ENCODE results near the gene MAL. TPM values are rescaled to one million over a fixed set of nuclear protein-coding genes. Genes with fewer than 3 reads are reported as not detected.

Gene MAL
- total RNA-seq, 1 experiment from 2014 or later: not detected

DNA sequence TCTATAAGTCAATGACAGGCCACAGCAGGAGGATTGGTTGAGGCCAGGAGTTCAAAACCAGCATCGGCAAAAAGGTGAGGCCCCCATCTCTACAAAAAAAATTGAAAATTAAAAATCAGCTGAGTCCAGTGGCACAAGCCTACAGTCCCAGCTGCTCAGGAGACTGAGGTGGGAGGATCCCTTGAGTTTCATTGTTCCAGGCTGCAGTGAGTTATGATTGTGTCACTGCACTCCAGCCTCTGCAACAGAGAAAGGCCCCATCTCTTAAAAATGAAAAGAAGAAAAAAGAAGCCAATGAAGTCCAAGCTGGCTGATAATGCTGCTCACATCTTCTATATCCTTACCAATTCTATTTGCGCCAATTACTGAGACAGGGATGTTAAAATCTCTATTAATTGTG lies 57.0 kb downstream of the MAL start:
- no peak for DNase-seq
- Mint-ChIP-seq H3K4me3 (ENCODE audit: unreplicated experiment) (no peak overlapping the region), H3K36me3 (ENCODE audit: insufficient read depth, unreplicated experiment) (peaks cover 35% of the 10 kb centered on the region), H3K4me1 (ENCODE audit: low read depth, unreplicated experiment) (no peaks in the 10 kb centered on the region), H3K27me3 (ENCODE audit: insufficient read depth, unreplicated experiment) (no peaks in the 10 kb centered on the region), H3K9me3 (ENCODE audit: unreplicated experiment) (peaks cover 9% of the 10 kb centered on the region), H3K27ac (ENCODE audit: unreplicated experiment) (no peak overlapping the region)
- H3K27me3 ChIP-seq (replicated peaks; ENCODE audit: control insufficient read depth, insufficient read depth, low read length): no peaks in the 10 kb centered on the region
- no peak overlapping the region for H3K4me3 ChIP-seq (ENCODE audit: low read depth, low read length)
- no peaks in the 10 kb centered on the region for H3K9me3 ChIP-seq
- H3K36me3 ChIP-seq (ENCODE audit: control insufficient read depth, insufficient read depth, low read length): peaks cover 3% of the 10 kb centered on the region
- ChIA-PET CTCF (no interaction called here), POLR2A (no interaction called here)
- no TSS peak for BruUV-seq (replicated peaks)
- H3K4me1 ChIP-seq: no peaks in the 10 kb centered on the region
- TF ChIP-seq, protein P1, sequence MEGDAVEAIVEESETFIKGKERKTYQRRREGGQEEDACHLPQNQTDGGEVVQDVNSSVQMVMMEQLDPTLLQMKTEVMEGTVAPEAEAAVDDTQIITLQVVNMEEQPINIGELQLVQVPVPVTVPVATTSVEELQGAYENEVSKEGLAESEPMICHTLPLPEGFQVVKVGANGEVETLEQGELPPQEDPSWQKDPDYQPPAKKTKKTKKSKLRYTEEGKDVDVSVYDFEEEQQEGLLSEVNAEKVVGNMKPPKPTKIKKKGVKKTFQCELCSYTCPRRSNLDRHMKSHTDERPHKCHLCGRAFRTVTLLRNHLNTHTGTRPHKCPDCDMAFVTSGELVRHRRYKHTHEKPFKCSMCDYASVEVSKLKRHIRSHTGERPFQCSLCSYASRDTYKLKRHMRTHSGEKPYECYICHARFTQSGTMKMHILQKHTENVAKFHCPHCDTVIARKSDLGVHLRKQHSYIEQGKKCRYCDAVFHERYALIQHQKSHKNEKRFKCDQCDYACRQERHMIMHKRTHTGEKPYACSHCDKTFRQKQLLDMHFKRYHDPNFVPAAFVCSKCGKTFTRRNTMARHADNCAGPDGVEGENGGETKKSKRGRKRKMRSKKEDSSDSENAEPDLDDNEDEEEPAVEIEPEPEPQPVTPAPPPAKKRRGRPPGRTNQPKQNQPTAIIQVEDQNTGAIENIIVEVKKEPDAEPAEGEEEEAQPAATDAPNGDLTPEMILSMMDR (IDR thresholded peaks at IDR 0.05; ENCODE audit: insufficient read depth in 1 of 2, low read depth in 1 of 2, low read length in 1 of 2, severe bottlenecking in 1 of 2, unreplicated experiment in 1 of 2): no peak
- intact Hi-C loops (cut with micrococcal nuclease; ENCODE audit: unreplicated experiment): no loop called here

- peaks cover 9% of the 10 kb centered on the region for H3K9me3 Mint-ChIP-seq (ENCODE audit: unreplicated experiment)
- peaks cover 46% of the 10 kb centered on the region for H3K36me3 Mint-ChIP-seq (ENCODE audit: insufficient read depth, unreplicated experiment)
- no peaks in the 10 kb centered on the region for H3K4me1 Mint-ChIP-seq (ENCODE audit: low read depth, unreplicated experiment)
- no peaks in the 10 kb centered on the region for H3K4me1 ChIP-seq
- H3K4me3 ChIP-seq (ENCODE audit: low read depth, low read length): no peak overlapping the region
- H3K27ac Mint-ChIP-seq (ENCODE audit: unreplicated experiment): no peak overlapping the region
- H3K27me3 ChIP-seq (replicated peaks; ENCODE audit: control insufficient read depth, insufficient read depth, low read length): no peaks in the 10 kb centered on the region
- ChIA-PET POLR2A (no interaction called here), CTCF (no interaction called here)
- intact Hi-C loops (cut with micrococcal nuclease; ENCODE audit: unreplicated experiment): no loop called here
- H3K9me3 ChIP-seq: no peaks in the 10 kb centered on the region
- TF ChIP-seq, protein P1 (IDR thresholded peaks at IDR 0.05; ENCODE audit: insufficient read depth in 1 of 2, low read depth in 1 of 2, low read length in 1 of 2, severe bottlenecking in 1 of 2, unreplicated experiment in 1 of 2): no peak
- no peaks in the 10 kb centered on the region for H3K27me3 Mint-ChIP-seq (ENCODE audit: insufficient read depth, unreplicated experiment)
- peaks cover 5% of the 10 kb centered on the region for H3K36me3 ChIP-seq (ENCODE audit: control insufficient read depth, insufficient read depth, low read length)
- BruUV-seq (replicated peaks): no TSS peak
- H3K4me3 Mint-ChIP-seq (ENCODE audit: unreplicated experiment): no peak overlapping the region
- no peak for DNase-seq
Observed at GRCh38 chr2:95086017-95086416, 60.5 kb downstream of the MAL start.

GRCh38 chr2:95087379-95087778 lies 61.9 kb downstream of the MAL start:
- ChIA-PET POLR2A (no interaction called here), CTCF (no interaction called here)
- BruUV-seq (replicated peaks): no TSS peak

More at GRCh38 chr2:95087379-95087778, 61.9 kb downstream of the MAL start:
- Mint-ChIP-seq H3K27ac (ENCODE audit: unreplicated experiment) (no peak overlapping the region), H3K36me3 (ENCODE audit: insufficient read depth, unreplicated experiment) (peaks cover 50% of the 10 kb centered on the region), H3K4me3 (ENCODE audit: unreplicated experiment) (no peak overlapping the region), H3K9me3 (ENCODE audit: unreplicated experiment) (peaks cover 9% of the 10 kb centered on the region), H3K27me3 (ENCODE audit: insufficient read depth, unreplicated experiment) (no peaks in the 10 kb centered on the region), H3K4me1 (ENCODE audit: low read depth, unreplicated experiment) (no peaks in the 10 kb centered on the region)
- no peaks in the 10 kb centered on the region for H3K27me3 ChIP-seq (replicated peaks; ENCODE audit: control insufficient read depth, insufficient read depth, low read length)
- H3K4me1 ChIP-seq: no peaks in the 10 kb centered on the region
- TF ChIP-seq, protein P1 (IDR thresholded peaks at IDR 0.05; ENCODE audit: insufficient read depth in 1 of 2, low read depth in 1 of 2, low read length in 1 of 2, severe bottlenecking in 1 of 2, unreplicated experiment in 1 of 2): no peak
- no peak for DNase-seq
- no peaks in the 10 kb centered on the region for H3K9me3 ChIP-seq
- H3K4me3 ChIP-seq (ENCODE audit: low read depth, low read length): no peak overlapping the region
- intact Hi-C loops (cut with micrococcal nuclease; ENCODE audit: unreplicated experiment): no loop called here
- peaks cover 5% of the 10 kb centered on the region for H3K36me3 ChIP-seq (ENCODE audit: control insufficient read depth, insufficient read depth, low read length)

All from Caco-2 (cell line).